ENCODE results near the gene SEMA6A. TPM values are rescaled to one million over a fixed set of nuclear protein-coding genes. Genes with fewer than 3 reads are reported as not detected.

SEMA6A gene
- total and polyA plus RNA-seq, 10 of the 15 experiments (the other 5 are each of a cell fraction or from before 2014, with no cell fraction given) = 0.16 to 10.2 (median 1.1) TPM

- TF ChIP-seq E2F8 (IDR thresholded peaks at IDR 0.05; ENCODE audit: low read depth, partially characterized antibody) (no peak), NBN (IDR thresholded peaks at IDR 0.05) (no peak), MTA2 (IDR thresholded peaks at IDR 0.05; ENCODE audit: low read depth) (no peak), KLF5 (IDR thresholded peaks at IDR 0.05; ENCODE audit: partially characterized antibody) (no peak), MYC (IDR thresholded peaks at IDR 0.05; ENCODE audit: insufficient read depth, insufficient read length, insufficient replicate concordance, low read length, severe bottlenecking) (no peak), ZSCAN29 (IDR thresholded peaks at IDR 0.05) (no peak), ZBTB4 (CRISPR knock-in tag; IDR thresholded peaks at IDR 0.05) (no peak), JUNB (IDR thresholded peaks at IDR 0.05) (no peak), ASH2L (IDR thresholded peaks at IDR 0.05; ENCODE audit: borderline replicate concordance, low read depth) (no peak), HDGF (IDR thresholded peaks at IDR 0.05) (0 out of 2 replicates have a peak, but pooled peaks have one; percentile 20), HSF1 (IDR thresholded peaks at IDR 0.05; ENCODE audit: low read depth, low read length) (no peak), ZNF622 (IDR thresholded peaks at IDR 0.05) (no peak), POU2F2 (IDR thresholded peaks at IDR 0.05; ENCODE audit: borderline replicate concordance, low read depth, low read length) (no peak), USF1 (IDR thresholded peaks at IDR 0.05; ENCODE audit: borderline replicate concordance, extremely low read length, insufficient read depth, low read depth, low read length) (no peak), SPI1 (IDR thresholded peaks at IDR 0.05; ENCODE audit: borderline replicate concordance, insufficient read depth, low read depth, low read length) (no peak), ZBTB40 (IDR thresholded peaks at IDR 0.05; ENCODE audit: borderline replicate concordance) (no peak), RFX5 (IDR thresholded peaks at IDR 0.05; ENCODE audit: low read depth, low read length) (no peak)
Measured at GRCh38 chr5:116573702-116574366, 789 bp downstream of the SEMA6A start (continued).
